Putamen (tissue), 1 donor: ENCODE results near the gene SSC5D.
"Not testable (repeated sequence)": the region's sequence is repeated elsewhere in the genome, so short reads cannot be mapped to it uniquely, and the experiment has no call there.

Source experiments
- DNase-seq: peaks from one replicate; pipeline ENCODE4 v3.0.0-alpha.2; 2016; ENCODE audit warnings: low spot score

Gene SSC5D

DNA sequence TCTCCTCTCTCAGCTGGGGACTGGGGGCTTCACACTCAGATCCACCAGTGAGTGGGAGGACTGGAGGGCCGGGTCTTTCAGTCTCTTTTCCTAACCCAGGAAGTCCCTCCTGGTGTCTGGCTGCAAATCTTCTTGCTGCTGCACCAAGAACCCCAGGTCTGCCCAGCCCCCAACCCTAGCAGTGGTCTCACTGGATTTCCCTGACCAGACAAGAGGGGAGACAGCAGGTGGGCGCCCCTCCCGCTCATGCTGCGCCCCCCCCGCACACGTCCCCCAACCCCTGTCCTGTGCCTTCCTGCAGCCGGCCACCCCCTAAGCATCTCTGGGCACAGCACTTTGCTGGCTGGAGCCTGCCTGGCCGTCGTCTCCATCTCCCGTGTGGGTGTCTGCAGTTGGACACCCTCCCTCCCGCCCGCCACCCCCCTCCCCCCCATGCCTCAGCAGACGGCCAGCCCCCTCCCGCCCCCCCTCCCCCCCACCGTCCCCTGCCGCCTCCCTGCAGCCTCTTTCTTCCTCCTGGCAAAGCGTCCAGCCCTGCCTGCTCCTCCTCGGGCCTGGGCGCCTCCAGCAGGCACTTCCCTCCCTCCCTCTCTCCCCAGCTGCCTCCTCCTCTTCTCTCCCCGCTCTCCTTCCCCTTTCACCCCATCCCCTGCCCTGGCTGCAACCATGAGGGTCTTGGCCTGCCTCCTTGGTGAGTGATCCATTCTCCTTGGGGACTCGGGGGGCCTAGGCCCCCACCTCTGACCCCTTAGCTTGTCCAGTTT, at the start of gene SSC5D:
Gene SSC5D (plus strand): TSS at position 513 of the 764 bp plus-strand sequence. CDS start 154 bp downstream, at position 667.
- DNase-seq: no peak

DNA sequence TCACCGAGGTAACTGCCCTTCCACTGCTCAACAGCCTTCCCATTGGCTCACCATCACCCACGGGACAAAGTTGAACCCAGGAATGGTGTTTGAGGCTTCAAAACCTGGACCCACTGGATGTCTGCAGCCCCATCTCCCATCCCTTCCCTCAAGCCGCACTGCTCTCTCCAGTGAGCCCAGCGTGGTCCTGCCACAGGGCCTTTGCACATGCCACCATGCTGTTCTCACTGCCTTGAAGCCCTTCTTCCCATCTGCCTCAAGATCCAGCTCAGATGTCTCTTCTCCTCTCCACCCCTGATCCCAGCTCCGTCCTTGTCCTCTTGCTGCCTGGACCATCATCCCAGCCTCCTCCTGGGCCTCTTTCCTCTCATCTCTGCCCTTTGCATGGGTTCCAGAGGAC, 49.2 kb upstream of the SSC5D start:
- no peak for DNase-seq

DNA sequence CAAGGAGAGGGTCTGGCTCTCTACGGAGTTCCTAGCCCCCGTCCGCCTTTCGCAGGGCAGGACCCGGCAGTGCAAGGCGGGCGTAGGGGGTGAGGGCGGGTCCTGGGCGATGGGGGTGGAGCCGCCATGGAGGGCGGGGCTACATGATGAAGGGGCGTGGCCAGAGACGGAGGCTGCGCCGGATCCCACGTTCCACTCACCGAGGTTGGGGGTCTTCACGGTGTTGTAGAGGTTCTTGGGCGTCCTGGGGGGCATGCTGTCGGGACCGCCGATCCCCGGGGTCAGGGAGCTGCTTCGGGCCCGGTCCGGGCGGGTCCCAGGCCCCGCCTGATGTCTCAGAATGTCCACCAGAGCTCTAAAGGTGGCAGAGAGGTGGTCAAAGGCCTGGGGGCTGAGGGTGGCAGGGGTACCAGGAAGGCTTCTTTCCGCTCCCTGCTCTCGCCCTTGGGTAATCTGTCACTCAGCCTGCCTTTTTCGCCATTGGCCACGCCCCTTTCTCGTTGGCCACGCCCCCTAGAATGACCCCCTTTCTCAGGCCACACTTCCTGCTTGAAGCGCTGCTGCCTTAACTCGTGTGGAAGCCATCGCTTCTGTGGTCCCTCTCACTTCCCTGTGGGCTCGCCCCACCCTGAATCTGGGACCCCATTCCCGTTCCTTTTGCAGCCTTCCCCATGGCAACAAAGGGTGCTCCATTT, 47.7 kb upstream of the SSC5D start:
- DNase-seq: no peak

DNA sequence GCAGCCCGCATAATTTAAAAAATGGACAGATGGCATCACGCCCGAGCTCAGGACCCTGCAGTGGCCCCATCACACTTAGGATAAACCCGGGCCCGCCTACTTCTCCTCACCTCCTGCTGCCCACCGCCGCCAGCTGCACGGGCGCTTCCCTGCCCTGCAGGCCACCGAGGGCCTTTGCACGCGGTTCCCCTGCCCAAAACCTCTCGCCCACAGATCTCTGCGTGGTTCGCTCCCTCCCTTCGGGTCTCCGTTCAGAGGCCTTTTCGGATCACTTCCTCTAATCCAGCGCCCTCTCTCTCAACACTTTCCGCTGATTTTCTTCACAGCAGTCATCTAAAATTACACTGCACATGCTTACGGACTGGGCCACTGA, 46.9 kb upstream of the SSC5D start:
- DNase-seq: no peak

GRCh38 chr19:55441692-55442321, 46.4 kb upstream of the SSC5D start:
- DNase-seq: no peak

GRCh38 chr19:55442372-55442961, 45.8 kb upstream of the SSC5D start:
- no peak for DNase-seq

DNA sequence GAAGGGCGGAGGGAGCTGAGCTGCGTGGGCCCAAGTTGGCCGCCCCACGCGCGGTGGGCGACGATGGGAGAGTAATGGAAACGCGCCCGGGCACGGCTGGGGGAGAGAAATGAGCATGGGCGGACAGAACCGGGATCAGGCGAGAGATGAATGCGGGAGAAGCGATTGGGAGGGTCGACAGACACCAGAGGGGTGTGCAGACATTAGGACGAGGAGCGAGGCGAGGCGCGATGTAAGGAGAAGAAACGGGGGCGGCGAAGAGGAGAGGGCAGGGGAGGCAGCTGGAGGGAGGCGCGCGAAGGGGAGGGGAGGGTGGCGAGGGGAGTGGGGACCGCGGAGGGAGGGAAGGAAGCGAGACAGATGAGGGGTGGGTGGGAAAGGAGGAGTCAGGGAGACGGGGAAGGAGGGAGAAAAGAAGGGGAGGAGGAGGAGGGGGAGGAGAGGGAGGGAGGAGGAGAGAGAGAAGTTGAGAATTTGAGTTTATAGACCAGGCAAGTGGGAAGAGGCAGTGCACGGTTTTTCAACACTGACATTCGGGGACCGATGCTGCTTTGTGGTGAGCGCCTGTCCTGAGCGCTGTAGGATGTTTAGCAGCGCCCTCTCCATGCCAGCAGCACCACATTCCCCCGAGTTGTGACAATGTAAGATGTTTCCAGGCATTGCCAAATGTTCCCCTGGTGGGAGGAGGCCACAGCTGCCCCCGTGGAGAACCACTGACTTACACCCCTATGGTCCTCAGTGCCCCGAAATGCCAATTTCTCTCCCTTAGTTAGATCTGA, 45.0 kb upstream of the SSC5D start, which contains the start of gene SHISA7:
Gene SHISA7 (minus strand): TSS at position 256 of the 779 bp plus-strand sequence. CDS start 437 bp downstream, outside the sequence.
- DNase-seq: no peak

- DNase-seq: no peak
These were observed 44.3 kb upstream of the SSC5D start for GRCh38 chr19:55443824-55444480.

- no peak for DNase-seq
These were observed 43.6 kb upstream of the SSC5D start for GRCh38 chr19:55444646-55445045.

DNA sequence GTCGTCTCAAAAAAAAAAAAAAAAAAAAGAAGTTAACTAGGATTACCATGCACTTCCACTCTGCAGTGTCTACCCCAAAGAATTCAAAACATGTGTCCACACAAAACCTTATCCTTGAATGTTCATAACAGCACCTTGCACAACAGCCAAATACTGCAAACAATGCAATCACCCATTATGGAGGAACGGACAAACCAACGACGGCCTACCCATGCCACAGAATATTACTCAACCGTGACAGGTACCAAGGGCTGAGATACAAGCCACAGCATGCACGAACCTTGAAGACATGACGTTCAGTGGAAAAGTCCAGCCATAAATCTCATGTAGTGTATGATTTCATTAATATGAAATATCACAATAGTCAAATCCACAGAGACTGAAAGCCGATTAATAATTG, 42.2 kb upstream of the SSC5D start:
- DNase-seq: no peak

GRCh38 chr19:55447421-55448174, 40.6 kb upstream of the SSC5D start:
- DNase-seq: no peak

DNA sequence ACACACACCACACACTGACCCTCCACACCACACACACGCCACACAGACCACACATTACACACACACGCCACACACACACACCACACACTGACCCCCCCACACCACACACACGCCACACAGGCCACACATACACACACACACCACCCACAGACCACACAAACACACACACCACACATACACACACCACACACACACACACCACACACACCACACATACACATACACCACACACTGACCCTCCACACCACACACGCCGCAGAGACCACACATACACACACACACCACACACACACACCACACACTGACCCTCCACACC, 40.1 kb upstream of the SSC5D start:
- not testable (repeated sequence) for DNase-seq

DNA sequence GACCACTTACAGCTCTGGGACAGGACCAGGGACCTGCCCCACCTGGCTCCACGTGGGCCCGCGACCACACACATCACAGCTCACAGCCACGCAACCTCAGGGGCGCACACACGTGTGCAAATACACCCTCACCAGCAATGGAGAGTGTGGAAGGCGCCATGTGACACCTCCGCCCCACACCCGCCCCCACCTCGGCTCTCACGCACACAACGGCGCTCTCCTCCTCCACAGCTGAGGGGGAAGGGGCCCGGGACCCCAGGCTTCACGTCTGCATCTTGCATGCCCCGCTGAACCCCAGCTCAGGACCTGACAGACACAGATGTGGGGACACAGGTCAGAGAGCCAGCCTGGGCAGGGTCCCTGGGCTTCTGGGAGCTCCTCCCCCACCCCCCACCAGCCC, 38.8 kb upstream of the SSC5D start:
- DNase-seq: no peak

DNA sequence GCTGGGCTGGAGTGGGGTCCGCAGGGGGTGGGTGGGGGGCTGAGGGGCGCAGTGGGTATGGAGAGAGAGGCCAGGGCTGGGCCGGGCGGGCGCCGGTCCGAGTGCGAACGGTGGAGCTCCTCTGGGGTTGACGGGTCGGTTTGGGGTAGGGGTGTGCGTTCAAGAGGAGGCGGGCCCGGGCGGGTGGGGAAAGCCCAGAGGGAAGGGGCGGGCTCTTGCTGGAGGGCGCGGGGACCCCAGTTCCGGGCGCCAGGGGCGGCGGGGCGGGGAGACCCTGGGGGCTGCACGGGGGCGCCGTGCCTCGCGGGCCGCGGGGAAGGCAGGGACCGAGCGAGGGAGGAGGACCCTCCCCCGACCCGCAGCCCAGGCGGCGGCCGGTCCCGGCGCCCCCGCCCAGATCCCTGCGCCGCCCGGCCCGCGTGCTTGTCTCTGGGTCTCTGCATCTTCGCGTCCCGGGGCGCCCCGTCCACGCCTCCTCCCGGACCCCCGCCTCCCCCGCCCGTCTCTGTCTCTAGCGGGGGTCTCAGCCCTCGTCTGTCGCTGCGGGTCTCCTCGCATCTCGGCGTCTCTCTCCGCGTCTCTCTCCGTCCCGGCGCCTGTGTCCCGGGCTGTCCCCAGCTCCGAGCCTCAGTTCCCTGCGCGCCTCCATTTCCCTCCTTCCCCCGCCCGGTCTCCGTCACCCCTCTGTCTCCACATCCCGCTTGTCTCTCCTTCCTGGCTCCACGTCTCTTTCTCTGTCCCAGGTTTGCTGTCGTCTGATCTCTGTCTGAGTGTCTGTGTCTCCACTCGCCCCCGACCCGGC, 36.9 kb upstream of the SSC5D start:
- no peak for DNase-seq

DNA sequence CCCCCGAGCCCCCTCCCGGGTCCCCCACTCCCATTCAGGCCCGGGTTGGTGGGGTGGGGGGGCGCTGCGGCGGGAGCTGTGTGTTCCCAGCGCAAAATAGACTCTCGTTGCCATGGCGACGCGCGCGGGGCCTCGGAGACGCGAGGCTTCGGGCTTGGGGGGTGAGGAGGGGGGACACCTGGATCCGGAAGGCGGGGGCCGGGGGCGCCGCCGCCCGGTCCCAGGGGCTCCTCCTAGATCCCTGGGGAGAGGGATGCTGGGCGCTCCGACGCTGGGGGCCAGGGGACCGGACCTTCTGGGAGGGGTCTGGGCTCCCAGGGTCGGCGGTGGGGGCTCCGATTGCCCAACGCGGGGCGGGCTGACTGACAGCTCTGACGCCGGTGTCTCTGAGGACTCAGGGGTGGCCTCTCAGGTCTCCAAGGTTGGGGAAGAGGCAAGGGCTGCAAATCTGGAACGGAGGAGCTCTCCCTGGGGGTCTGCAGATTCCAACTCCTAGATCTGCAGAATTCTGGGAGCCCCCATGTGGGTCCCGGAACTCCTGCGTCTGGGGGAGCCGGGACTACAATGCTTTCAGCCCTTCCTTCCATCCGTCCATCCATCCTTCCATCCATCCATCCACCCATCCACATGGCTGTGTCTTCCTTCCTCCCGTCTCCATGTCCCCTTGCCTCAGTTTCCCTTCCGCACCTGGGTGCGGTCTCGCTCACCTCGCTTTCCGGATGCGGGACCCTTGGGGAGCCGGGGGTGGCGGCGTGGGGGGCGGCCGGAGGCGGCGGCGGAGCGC, 36.1 kb upstream of the SSC5D start:
- peak; percentile 72 for DNase-seq

- DNase-seq: peak; percentile 97
These were observed 35.4 kb upstream of the SSC5D start for GRCh38 chr19:55452749-55453346.

DNA sequence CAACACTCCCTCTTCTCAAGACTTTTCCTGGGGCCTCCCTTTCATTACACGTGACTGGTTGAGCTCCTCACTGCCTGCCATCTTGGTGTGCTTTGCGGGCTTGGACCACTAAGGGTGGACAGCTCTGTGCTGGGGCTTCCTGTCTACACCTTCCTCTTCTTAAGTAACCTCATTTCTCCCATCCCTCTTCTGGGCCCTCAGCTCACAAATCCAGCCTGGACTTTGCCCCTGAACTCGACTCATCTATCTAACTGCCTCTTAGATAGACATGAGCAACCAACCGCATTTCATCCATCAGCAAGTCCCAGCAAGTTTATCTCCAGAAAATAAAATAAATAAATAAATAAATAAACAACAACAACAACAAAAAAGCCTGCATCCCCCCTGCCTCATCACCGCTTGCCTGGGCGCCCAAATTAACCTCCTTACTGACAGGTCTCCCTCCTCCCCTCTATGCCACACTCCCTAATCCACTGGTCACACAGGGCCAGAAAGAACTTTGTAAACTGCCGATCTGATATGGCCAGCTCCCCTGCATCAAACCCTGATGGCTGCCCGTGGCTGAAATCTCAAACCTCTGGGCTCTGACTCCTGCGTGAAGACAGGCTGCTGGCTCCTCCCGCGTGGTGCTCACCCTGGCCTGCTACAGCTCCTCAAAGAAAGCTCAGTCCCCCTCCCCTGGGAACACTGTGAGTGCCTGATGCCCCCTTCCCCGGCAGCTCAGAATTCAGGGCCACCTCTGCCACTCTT, 34.5 kb upstream of the SSC5D start:
- DNase-seq: no peak

DNA sequence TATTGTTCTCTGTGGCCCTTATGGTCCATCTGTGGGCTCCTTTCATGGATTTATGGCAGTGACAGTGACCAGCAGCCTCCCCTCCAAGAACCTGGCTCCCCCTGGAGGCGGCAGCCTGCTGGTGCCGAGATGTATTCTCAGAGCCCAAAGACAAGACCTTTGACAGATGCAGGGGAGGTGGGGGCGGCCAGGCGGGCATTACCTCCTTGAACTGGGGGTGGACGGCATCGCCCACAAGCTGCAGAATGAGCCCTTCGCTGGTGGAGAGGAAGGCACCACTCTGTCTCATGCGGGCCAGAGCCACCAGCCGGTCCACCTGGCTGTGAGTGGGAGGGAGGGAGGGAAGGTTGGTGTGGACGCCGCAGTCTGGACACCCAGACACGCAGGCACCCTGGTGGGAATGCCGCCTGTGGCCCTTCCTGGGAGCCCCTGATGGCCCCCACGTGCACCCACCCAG, 33.4 kb upstream of the SSC5D start:
- DNase-seq: peak; percentile 75
